Keratinocyte (primary cell): ENCODE data around the gene SAC3D1.

ENCODE experiments used
- CTCF ChIP-seq, 3 experiments: IDR thresholded peaks in 1 of 3; conservative IDR thresholded peaks in 1 of 3; optimal IDR thresholded peaks in 1 of 3; 2 replicates in 2 of 3; 3 replicates in 1 of 3; pipeline versions ENCODE3 to v1.5.1; 2011; ENCODE audit warnings: low read length in 3 of 3, mild to moderate bottlenecking in 3 of 3, moderate library complexity in 2 of 3, control low read depth in 1 of 3, inconsistent platforms in 1 of 3; ENCODE audit not compliant: insufficient read depth in 2 of 3; ENCODE audit errors: extremely low read depth in 1 of 3
- EZH2 ChIP-seq: IDR thresholded peaks from one replicate; pipeline ENCODE4 v1.6.1; 2012; ENCODE audit warnings: inconsistent platforms, mild to moderate bottlenecking, low read length, moderate library complexity

- TF ChIP-seq CTCF (optimal IDR thresholded peaks at IDR 0.05 in 1 of 3, IDR thresholded peaks at IDR 0.05 in 1 of 3, conservative IDR thresholded peaks at IDR 0.05 in 1 of 3; ENCODE audit: extremely low read depth in 1 of 3, insufficient read depth in 2 of 3, low read length in 3 of 3) (peak; percentile 83 to 86 (median 85)), EZH2 (no peak)
These were observed 37.1 kb downstream of the SAC3D1 start for GRCh38 chr11:65078151-65078550.
